GM21447 (cell line): Measurements from ENCODE around the gene STARD3NL.
A peak's percentile ranks its signal among the peaks of the same experiment; 100 is the strongest.

Source experiments
- ATAC-seq: cut with Tn5 transposase; IDR thresholded peaks from one replicate; pipeline ENCODE4 v1.9.1; 2021; ENCODE audit not compliant: unreplicated experiment

STARD3NL gene

GRCh38 chr7:38182450-38182849 is 4.4 kb downstream of the STARD3NL start:
- no peak for ATAC-seq

DNA sequence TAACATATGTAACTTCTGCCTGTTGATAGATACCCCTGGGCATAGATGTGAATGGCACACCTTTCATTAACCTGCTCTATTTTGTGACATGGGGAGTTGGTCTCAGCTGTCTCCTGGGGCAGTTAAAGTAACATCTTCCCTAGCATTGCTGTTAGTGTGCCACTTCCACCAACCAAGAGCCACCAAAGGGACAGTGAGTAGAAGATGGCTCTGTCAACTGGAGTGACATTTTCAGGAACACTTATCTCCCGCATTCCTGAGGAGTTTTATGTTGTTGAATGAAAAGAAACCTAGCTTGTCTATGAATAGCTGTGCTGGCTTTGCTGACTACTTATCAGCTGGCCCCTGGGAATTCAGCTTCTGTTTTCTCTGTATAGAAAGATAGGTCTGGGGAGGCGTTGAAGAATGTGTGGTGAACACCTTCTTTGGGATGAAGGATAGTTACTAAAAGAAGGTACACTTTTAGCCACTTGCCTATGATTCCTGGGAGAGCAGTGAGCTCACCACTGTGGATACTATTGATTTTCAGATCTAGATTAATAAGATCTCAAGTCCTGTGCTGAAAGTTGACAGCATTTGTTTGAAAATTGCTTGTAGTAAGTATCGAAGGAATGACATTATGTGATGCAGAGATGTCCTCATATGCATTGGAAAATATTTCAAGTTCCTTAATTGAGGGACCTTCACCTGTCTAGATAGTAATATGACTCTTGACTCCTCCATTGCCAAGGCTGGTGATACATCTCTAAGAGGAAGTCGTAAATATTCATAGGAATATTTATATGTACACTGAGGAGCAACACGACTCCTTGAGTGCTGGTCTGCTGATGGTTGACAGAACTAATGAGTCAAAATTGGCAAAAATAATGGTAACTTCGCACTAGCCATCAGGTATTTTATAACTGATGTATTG is 7.6 kb downstream of the STARD3NL start:
- no peak for ATAC-seq

DNA sequence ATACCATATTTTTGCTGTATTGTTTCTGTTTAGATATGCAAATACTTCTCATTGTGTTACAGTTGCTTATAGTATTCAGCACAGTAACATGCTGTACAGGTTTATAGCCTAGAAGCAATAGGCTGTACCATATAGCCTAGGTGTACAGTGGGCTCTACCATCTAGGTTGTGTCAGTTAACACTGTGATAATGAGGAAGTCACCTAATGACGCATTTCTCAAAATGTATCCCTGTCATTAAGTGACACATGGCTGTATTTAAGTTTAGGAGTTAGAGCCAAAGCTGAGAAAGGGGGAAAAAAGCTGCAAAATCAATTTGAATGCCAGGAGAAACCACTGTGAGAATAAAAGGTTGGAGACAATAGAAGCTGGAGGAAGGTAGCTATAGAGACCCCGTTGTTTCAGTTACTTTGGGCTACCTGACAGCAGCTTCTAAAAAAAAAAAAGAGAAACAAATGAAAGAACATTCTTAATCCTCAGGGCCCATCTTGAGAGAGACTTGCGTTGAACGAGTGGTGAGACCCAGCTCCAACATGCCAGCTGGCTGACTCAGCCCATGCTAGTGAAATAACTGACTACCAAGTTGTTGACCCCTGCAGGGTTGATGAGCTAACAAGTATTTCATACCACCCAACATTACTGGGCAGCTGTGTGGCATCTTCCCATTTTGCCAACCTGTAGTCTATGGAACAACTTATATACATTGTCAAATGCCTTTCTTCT is 8.7 kb downstream of the STARD3NL start:
- ATAC-seq: no peak

DNA sequence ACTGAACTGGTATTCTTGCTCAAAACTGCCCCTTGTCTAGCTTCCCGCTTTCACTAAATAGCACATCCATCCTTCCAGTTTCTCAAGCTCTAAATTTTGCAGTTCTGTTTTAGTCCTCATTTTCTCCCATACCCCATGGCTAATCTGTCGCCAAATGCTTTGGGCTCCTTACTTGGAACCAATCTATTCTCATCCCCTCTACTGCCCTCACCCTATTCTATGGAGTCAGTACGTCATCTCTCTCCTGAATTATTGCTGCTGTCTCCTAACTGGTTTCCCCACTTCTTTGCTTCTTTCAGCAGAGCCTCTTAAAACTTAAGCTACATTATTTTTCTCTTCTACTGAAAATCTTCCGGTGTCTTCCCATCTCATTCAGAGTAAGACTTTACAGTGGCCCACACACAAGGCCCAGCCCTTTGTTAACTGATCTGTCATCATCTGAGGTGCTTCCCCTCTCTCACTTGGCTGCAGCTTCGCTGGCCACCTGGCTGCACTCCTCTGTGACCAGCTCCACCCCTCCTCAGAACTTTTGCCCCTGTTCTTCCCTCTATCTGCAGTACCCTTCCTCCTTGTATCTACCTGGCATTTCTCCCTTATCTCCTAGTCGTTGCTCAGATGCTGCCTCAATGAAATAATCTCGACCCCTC is 9.9 kb downstream of the STARD3NL start:
- ATAC-seq: peak; percentile 96

- ATAC-seq: no peak
These were observed 11.3 kb downstream of the STARD3NL start for GRCh38 chr7:38189231-38189938.

- ATAC-seq: no peak
These were observed 12.0 kb downstream of the STARD3NL start for GRCh38 chr7:38190011-38190410.

DNA sequence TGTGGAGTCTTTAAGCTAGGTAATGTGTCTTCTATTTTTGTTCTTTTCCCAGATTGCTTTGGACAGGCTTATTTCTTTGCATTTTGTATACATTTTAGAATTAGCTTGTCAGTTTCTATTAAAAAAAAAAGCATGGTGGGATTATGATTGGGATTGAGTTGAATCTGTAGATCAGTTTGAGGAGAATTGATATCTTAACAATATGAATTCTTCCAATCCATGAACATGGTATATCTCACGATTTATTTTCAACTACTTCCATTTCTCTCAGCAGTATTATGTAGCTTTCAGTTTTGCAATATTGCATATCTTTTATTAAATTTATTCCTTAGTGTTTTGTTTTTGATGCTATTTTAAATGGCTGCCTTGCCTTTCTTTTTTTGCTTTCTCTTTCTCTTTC is 13.7 kb downstream of the STARD3NL start:
- no peak for ATAC-seq

DNA sequence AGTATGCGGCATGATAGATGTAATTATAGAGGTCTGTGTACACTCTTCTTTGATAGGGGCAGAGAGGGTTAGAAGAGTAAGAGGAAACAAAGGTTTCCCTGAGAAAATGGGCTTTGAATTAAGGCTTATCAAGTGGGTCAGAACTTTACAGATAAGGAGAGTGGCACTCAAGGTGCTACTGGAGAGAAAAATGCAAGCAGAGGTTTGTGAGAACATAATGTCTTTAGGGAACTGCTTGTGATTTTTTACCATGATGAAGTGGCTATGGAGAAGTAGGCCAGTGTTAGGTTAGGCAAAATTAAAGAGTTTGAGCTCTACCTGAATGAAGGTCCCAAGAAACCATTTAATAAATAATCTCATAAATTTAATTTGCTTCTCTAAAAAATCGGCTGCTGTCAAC is 14.3 kb downstream of the STARD3NL start:
- ATAC-seq: no peak

DNA sequence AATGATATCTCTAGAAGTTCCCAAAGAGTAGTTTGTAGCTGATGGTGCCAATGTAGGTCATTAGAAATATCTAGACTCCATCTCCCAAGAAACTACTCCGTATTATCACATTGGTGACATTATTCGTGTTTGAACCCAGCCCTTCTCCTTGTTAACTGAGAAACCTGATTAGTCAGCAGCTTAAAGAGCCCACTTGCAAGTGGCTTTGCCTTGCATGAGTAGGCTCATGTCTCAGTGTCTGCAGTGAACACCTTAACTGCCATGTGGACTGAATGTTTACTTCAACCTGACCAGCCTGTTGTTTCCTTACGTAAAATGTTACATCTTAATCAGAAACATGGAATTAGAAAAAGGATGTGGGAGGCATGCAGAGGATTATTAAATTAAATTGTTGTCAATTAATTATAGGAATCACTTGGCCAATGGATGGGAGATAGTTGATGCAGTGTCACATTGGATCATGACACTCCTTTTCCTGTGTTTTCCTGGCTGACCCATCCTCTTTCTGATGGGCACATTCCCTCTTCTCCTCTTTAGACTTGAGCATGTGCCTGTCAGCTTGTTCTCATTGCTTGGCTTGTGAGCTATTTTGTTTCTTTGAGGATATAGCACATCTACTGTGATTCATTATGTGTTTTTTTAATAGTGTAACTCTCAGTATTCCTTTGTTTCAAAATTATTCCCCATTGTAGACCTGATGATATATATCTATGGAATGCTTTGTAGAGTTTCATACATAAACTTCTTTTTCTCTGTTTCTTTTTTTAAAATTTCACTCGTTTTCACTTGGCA is 18.0 kb downstream of the STARD3NL start:
- no peak for ATAC-seq

- ATAC-seq: no peak
These were observed 20.3 kb downstream of the STARD3NL start for GRCh38 chr7:38198366-38198765.

DNA sequence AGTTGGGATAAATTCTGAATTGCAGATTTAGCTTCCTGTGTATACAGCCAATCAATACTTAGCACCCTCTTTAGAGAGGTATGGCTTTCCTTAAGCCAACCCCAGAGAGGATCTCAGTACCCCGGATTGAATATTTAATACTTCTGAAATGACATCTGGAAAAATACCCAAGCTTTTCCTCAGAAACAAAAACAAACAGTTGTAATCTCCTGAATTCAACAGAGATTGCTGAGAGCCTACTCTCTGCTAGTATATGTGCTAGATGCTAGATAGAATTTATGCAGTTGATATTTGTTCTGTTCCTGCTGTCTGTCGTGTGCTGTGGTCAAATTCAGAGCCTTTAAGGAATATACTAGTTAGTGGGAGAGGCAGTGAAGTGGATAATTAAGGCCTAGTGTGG is 21.1 kb downstream of the STARD3NL start:
- no peak for ATAC-seq

DNA sequence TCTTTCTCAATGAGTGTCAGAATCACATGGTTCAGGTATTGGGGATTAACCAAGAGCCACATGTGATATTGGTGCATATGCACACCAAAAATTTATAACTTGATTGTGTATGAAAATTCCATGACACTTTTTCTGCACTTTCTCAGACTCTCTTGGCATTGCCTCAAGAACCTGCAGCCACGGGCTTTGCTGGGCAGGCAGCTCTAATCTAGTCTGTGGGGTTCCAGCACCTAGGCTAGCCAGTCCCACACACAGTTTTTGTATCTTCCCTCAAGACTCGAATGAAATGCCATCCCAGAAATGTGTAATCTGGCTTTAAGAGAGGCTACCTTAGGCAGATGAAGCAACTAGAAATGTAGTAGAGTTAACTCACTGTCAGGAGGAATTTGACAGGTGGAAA is 21.7 kb downstream of the STARD3NL start:
- ATAC-seq: no peak

DNA sequence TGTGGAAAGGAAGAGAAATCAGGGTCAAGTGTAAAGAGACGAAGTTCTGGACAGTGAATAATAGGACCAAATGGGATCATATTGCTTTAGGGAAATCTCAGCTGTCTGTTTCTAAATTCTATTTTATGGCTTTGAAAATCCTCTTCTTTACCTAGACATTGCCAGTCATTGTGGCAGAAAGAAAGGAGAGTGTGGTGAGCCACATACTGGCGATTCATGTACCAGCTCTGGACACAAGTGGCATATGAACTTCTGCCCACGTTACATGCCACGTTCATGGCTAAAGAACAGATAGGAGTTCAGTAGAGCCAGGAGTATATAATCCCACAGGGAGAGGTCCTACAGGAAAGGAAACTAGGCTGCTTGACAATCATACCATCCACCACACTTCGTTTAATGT is 28.0 kb downstream of the STARD3NL start:
- no peak for ATAC-seq

DNA sequence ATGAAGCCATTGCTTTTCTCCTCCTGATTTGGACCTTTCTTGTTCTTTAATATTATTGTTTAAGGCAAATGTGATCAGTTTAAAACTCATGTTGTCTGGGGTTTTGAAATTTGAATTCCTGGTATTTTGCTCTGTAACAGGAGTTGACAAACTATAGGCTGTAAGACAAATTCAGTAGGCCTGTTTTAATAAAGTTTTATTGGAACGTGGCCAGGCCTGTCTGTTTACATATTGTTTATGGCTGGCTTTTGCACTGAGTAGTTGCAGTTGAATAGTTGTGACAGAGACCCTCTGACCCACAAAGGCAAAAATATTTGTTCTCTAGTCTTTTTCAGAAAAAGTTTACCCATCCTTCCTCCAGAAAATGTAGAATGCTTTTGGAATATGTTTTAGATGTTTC is 29.8 kb downstream of the STARD3NL start:
- no peak for ATAC-seq

DNA sequence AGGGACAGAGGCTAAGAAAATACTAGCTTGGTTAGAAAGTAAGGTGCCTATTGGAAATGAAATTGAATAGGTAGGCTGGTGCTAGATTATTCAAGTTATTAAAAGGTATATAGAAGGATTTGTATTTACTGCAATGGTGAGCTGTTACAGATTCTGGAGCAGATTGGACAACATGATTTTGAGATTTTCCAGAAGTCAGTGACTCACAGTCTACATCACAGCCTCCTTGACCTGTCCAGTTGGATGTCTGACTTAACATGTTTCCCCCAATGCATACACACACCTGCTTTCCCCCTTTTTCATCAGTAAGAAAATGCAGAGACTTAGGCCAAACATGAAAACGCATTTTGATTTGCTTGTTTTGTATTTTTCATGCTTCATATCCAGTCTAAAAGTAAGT is 33.4 kb downstream of the STARD3NL start:
- no peak for ATAC-seq

DNA sequence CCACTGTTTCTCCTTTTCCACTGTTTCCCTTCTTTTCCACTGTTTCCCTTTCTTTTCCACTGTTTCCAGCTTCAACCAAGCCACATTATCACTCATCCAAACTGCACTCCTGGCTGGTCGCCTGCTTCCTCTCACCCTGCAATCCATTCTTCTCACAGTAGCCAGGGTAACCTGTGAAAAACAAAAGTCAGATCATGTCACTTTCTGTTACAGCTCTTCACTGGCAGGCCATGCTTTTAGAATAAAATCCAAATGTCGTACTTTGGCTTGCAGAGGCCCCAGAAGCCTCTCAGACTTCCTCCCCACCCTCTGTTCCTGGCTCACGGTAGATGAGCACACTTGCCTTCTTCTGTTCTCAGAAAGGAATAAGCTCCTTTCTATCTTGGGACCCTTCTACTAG is 33.9 kb downstream of the STARD3NL start:
- no peak for ATAC-seq

DNA sequence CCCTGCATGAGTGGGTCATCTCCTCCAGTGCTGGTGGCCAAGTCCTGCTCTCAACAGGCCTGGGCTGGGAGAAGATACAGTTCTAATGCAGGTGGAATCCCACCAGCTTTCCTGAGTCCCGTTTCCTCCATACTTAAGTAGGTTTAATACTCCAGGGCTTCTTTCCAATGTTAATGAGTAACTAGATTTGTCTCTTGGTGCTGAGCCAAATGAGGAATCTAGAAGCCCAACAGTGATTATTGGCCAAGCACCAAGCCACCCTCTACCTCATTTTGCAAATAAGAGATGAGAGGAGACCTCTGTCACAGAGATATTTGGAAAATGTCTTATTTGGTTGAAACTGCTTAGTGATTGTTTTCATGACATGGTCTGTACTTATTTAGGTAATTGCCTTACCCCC is 37.1 kb downstream of the STARD3NL start:
- ATAC-seq: no peak

DNA sequence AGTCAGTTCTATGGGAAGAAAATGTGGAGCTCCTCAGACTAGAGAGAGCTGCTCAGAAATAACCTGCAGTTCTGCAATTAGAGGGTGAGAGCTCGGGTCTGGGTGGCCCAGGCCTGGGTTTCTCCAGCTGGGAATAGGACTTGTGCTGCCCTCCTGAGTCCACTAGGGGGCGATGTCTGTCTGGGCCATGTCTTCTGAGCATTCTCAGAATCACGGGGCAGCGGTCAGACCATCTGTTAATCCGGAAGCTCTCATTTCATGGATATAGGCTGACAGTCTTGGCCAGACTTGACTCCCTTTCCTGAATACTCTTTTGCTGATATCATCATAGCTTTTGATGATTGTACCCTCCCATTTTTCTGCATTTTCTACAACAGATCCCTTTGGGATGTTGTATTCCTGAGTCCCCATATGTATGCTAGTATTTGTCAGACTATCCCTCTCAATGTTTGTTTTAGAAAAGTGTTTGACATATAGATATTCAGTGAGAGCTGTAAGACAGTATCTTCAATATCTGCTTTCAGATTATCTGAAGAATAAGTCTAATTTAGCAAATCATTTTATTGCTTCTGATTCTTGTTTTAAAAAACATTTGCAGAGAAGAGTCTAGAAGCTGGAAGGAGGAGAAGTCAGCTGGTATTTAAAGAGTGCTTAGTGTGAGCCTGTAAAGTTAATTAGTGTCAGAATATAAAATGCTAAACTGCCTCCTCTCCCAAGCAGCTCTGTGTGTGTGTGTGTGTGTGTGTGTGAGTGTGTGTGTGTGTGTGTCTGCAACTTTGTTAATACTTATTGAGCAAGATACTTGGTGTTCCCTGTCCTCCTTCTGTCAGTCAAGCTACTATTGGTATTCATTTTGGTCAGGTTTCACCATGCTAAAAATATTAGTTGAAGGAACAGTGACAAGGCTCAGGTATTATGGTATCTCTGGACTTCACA is 38.0 kb downstream of the STARD3NL start:
- ATAC-seq: peak; percentile 96

- ATAC-seq: no peak
These were observed 39.6 kb downstream of the STARD3NL start for GRCh38 chr7:38217672-38218071.
